GM12875 (cell line): ENCODE data around the gene HSPB7.
"Not testable (repeated sequence)": the region's sequence is repeated elsewhere in the genome, so short reads cannot be mapped to it uniquely, and the experiment has no call there.

ENCODE experiments used
- H3K4me3 ChIP-seq: one replicate; pipeline ENCODE4 v1.5.1; 2011; ENCODE audit warnings: low read depth, low read length, control low read depth
- CTCF ChIP-seq: IDR thresholded peaks from 2 replicates; pipeline ENCODE4 v1.5.1; 2011; ENCODE audit warnings: low read depth, mild to moderate bottlenecking, control low read depth, inconsistent platforms, low read length, moderate library complexity, borderline replicate concordance; ENCODE audit not compliant: insufficient read depth

Gene HSPB7

GRCh38 chr1:16053781-16054502 is 36.1 kb upstream of the HSPB7 start:
- H3K4me3 ChIP-seq: no peak overlapping the region
- TF ChIP-seq CTCF: no peak

DNA sequence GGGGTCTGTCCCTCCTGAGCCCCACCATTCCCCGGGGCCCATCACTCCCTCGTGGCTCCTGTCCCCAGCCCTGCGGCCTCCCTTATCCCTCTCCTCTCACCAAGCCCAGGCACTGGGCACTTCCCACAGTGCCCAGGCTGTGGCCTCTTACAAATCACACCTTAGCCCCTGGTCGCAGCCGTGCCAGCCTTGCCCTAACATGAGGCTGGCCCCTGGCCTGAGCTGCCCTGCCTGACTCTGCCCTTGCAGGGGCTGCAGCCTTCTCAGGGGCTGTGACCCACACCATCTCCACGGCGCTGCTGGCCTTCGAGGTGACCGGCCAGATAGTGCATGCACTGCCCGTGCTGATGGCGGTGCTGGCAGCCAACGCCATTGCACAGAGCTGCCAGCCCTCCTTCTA is 34.1 kb upstream of the HSPB7 start:
- H3K4me3 ChIP-seq: not testable (repeated sequence)

DNA sequence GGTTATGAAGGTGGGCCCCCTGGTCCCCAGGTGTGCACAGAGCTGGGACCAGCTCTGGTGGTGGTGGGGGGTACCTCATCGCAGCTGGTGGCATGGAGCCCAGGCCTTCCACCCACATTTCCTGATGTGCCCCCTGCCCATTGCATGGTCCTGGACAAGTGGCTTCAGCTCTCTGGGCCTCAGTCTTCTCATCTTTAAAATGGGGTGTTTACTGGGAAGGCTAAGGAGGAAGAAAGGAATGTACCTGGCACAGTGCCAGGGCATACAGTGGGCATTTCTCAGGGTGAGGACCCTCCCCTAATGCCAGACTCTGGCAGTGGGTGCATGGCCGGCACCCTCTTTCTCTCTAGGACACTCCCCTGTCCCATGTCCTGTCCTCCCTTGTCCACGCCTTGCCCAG is 33.2 kb upstream of the HSPB7 start:
- no peak for TF ChIP-seq CTCF
- no peak overlapping the region for H3K4me3 ChIP-seq

- H3K4me3 ChIP-seq: no peak overlapping the region
- no peak for TF ChIP-seq CTCF
These were observed 32.5 kb upstream of the HSPB7 start for GRCh38 chr1:16050328-16050727.

DNA sequence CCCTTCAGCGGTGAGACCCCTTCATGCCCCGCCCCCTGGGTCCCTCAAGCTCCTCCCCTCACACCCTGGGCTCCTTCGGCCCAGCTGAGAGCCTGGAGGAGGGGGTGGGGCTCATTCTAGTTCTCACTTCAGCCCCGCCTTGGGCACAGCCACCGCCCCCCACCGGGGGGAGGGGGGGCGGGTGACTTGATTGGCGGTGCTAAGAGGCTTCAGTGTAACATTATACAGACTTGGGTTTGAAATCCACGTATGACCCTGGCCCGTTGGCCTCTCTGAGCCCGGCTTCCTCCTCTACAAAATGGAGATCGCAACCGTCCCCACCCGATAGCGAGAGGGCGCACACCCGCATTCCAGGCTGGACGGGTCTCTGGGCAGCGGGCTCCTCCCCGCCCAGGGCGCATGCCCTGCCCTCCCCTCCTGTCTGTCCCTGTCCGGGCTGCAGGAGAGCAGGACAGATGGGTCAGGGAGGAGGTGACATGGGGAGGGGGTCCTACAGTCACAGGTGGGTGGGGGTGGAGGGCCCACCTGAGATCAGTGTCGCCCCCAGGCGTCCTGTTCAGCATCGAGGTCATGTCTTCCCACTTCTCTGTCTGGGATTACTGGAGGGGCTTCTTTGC is 30.8 kb upstream of the HSPB7 start:
- H3K4me3 ChIP-seq: no peak overlapping the region
- no peak for TF ChIP-seq CTCF

GRCh38 chr1:16047791-16048475 is 30.1 kb upstream of the HSPB7 start:
- H3K4me3 ChIP-seq: no peak overlapping the region
- no peak for TF ChIP-seq CTCF

DNA sequence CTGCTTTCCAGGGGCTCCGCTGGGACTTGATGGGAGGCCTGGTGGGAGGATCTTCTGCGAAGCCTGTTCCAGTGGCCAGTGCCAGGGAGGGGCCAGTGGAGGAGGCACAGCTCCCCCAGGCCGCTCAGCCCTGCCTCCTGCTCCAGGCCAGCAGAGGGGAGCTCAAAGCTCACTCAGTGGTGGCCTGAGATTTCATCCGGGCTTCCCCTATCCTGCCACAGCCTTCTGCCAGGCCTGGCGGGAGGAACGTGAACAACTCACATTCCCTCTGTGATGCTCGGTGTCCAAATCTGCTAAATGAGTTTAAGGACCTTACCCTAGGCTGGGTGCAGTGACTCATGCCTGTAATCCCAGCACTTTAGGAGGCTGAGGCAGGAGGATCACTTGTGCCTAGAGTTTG is 29.0 kb upstream of the HSPB7 start:
- no peak for TF ChIP-seq CTCF
- no peak overlapping the region for H3K4me3 ChIP-seq
